Keratinocyte (primary cell): ENCODE results near the gene SETD7. TPM values are rescaled to one million over a fixed set of nuclear protein-coding genes. Genes with fewer than 3 reads are reported as not detected.

ENCODE experiments used
- DNase-seq: peaks from one replicate; pipeline ENCODE4 v3.0.0-alpha.2; 2011; ENCODE audit warnings: low read depth, missing footprints, low spot score
- FAIRE-seq: peaks from 2 replicates; lab custom pipeline; 2011; peaks lifted over from hg19 to GRCh38; lab: Jason Lieb, UNC
- H2AFZ ChIP-seq: 2 replicates; pipeline ENCODE4 v1.6.0; 2012; ENCODE audit warnings: low read length, control low read depth, inconsistent platforms; ENCODE audit not compliant: control insufficient read depth
- H3K27ac ChIP-seq: 2 replicates; pipeline ENCODE4 v1.5.1; 2011; ENCODE audit warnings: low read length; ENCODE audit not compliant: control insufficient read depth, insufficient read depth
- H3K27me3 ChIP-seq: 3 replicates; pipeline ENCODE4 v1.6.0; 2011; ENCODE audit warnings: low read length; ENCODE audit not compliant: control insufficient read depth, insufficient read depth; ENCODE audit errors: extremely low read depth
- H3K36me3 ChIP-seq, 2 experiments: 2 replicates in 1 of 2; 3 replicates in 1 of 2; pipeline ENCODE4 v1.5.1; 2011; ENCODE audit warnings: low read length in 2 of 2, mild to moderate bottlenecking in 1 of 2; ENCODE audit not compliant: control insufficient read depth in 2 of 2, insufficient read depth in 2 of 2; ENCODE audit errors: extremely low read depth in 1 of 2
- H3K4me1 ChIP-seq: 3 replicates; pipeline ENCODE4 v1.5.1; 2011; ENCODE audit warnings: low read length; ENCODE audit not compliant: control insufficient read depth, insufficient read depth; ENCODE audit errors: extremely low read depth
- H3K4me2 ChIP-seq: 3 replicates; pipeline ENCODE4 v1.6.0; 2011; ENCODE audit warnings: low read depth, low read length; ENCODE audit not compliant: control insufficient read depth, insufficient read depth; ENCODE audit errors: extremely low read depth
- H3K4me3 ChIP-seq, 3 experiments: fragments of 200-600 bp in 1 of 3; sonication (generic) in 1 of 3; 2 replicates in 2 of 3; 3 replicates in 1 of 3; pipeline ENCODE4 v1.5.1; 2011 to 2016; ENCODE audit warnings: low read length in 3 of 3, mild to moderate bottlenecking in 3 of 3, control low read depth in 2 of 3, inconsistent platforms in 1 of 3, low read depth in 1 of 3, mixed read lengths in 1 of 3, mixed run types in 1 of 3, moderate library complexity in 1 of 3; ENCODE audit not compliant: control insufficient read depth in 2 of 3, insufficient read depth in 2 of 3; ENCODE audit errors: extremely low read depth in 1 of 3
- H3K79me2 ChIP-seq: 2 replicates; pipeline ENCODE4 v1.6.0; 2012; ENCODE audit warnings: low read length; ENCODE audit not compliant: control insufficient read depth, insufficient read depth
- H3K9ac ChIP-seq: 3 replicates; pipeline ENCODE4 v1.6.0; 2011; ENCODE audit warnings: low read length; ENCODE audit not compliant: control insufficient read depth, insufficient read depth; ENCODE audit errors: extremely low read depth
- H3K9me1 ChIP-seq: 3 replicates; pipeline ENCODE4 v1.6.0; 2011; ENCODE audit warnings: low read length; ENCODE audit not compliant: control insufficient read depth, insufficient read depth; ENCODE audit errors: extremely low read depth
- H3K9me3 ChIP-seq: 2 replicates; pipeline ENCODE4 v1.5.1; 2012; ENCODE audit warnings: low read depth, low read length; ENCODE audit not compliant: control insufficient read depth
- H4K20me1 ChIP-seq: 3 replicates; pipeline ENCODE4 v1.6.0; 2011; ENCODE audit warnings: low read length; ENCODE audit not compliant: control insufficient read depth, insufficient read depth; ENCODE audit errors: extremely low read depth
- CTCF ChIP-seq, 3 experiments: IDR thresholded peaks in 1 of 3; conservative IDR thresholded peaks in 1 of 3; optimal IDR thresholded peaks in 1 of 3; 2 replicates in 2 of 3; 3 replicates in 1 of 3; pipeline versions ENCODE3 to v1.5.1; 2011; ENCODE audit warnings: low read length in 3 of 3, mild to moderate bottlenecking in 3 of 3, moderate library complexity in 2 of 3, control low read depth in 1 of 3, inconsistent platforms in 1 of 3; ENCODE audit not compliant: insufficient read depth in 2 of 3; ENCODE audit errors: extremely low read depth in 1 of 3
- EZH2 ChIP-seq: IDR thresholded peaks from one replicate; pipeline ENCODE4 v1.6.1; 2012; ENCODE audit warnings: inconsistent platforms, mild to moderate bottlenecking, low read length, moderate library complexity
- dilution Hi-C: fragments of 300-500 bp; cut with MboI; formaldehyde crosslinking; loops from one replicate; pipeline ENCODE4 v1.7.0; 2020; ENCODE audit warnings: low sequenced_read_pairs; ENCODE audit not compliant: extremely low pct_ligation_motif_present
- polyA plus RNA-seq, 5 experiments: library from polyadenylated mRNA; depleted of rRNA in 3 of 5; stranded (reverse) in 3 of 5; stranded (forward) in 1 of 5; unstranded in 1 of 5; fragments of >200 nt; gene quantifications; 1 replicate in 1 of 5; 2 replicates in 3 of 5; 3 replicates in 1 of 5; pipeline versions ENCODE4 v1.2.1 to v1.2.3, GENCODE V29; 2011 to 2012; ENCODE audit warnings: missing spikeins in 2 of 5, low read depth in 1 of 5, low replicate concordance in 1 of 5

The SETD7 gene
- polyA plus RNA-seq, 1 donor (not counting 4 experiments of a cell fraction or from before 2014, with no cell fraction given) = 18.8 TPM

GRCh38 chr4:139556724-139557555 lies 921 bp upstream of the SETD7 start:
- peaks cover 39% of the 10 kb centered on the region for H3K27me3 ChIP-seq
- peak overlapping the region; percentile 95 for H3K4me2 ChIP-seq
- H3K9ac ChIP-seq = peak overlapping the region; percentile 86
- peaks cover 4% of the 10 kb centered on the region for H3K9me1 ChIP-seq
- FAIRE-seq = no peak
- H3K79me2 ChIP-seq = peaks cover 28% of the 10 kb centered on the region
- H4K20me1 ChIP-seq = no peaks in the 10 kb centered on the region
- H3K4me3 ChIP-seq = peak overlapping the region; percentile 71 to 90 (median 89)
- no peak overlapping the region for H3K27ac ChIP-seq
- peak in 1 of 3 experiments; percentile 5 for TF ChIP-seq CTCF (optimal IDR thresholded peaks at IDR 0.05 in 1 of 3, IDR thresholded peaks at IDR 0.05 in 1 of 3, conservative IDR thresholded peaks at IDR 0.05 in 1 of 3; ENCODE audit: extremely low read depth in 1 of 3, insufficient read depth in 2 of 3, low read length in 3 of 3)
- peak; percentile 96 for TF ChIP-seq EZH2
- H2AFZ ChIP-seq = peak overlapping the region; percentile 98
- no peaks in the 10 kb centered on the region for H3K36me3 ChIP-seq
- peaks cover 19% of the 10 kb centered on the region for H3K4me1 ChIP-seq
- dilution Hi-C loops = no loop called here
- no peak for DNase-seq
- no peaks in the 10 kb centered on the region for H3K9me3 ChIP-seq

GRCh38 chr4:139555705-139556070 lies 331 bp downstream of the SETD7 start:
- Histone ChIP-seq H2AFZ (peak overlapping the region; percentile 98), H3K9me1 (peaks cover 4% of the 10 kb centered on the region), H3K4me1 (peaks cover 19% of the 10 kb centered on the region), H3K27me3 (peaks cover 39% of the 10 kb centered on the region), H4K20me1 (no peaks in the 10 kb centered on the region), H3K36me3 (no peaks in the 10 kb centered on the region), H3K4me3 (peak overlapping the region; percentile 71 to 90 (median 89)), H3K9ac (peak overlapping the region; percentile 86), H3K4me2 (peak overlapping the region; percentile 95), H3K9me3 (no peaks in the 10 kb centered on the region), H3K79me2 (peaks cover 33% of the 10 kb centered on the region), H3K27ac (peak overlapping the region; percentile 73)
- FAIRE-seq (no peak), DNase-seq (no peak)
- TF ChIP-seq CTCF (optimal IDR thresholded peaks at IDR 0.05 in 1 of 3, IDR thresholded peaks at IDR 0.05 in 1 of 3, conservative IDR thresholded peaks at IDR 0.05 in 1 of 3; ENCODE audit: extremely low read depth in 1 of 3, insufficient read depth in 2 of 3, low read length in 3 of 3) (no peak), EZH2 (no peak)
- dilution Hi-C loops = no loop called here
